ENCODE measurements around the gene LCP2.
A peak's percentile ranks its signal among the peaks of the same experiment; 100 is the strongest.
"Not testable (repeated sequence)": the region's sequence is repeated elsewhere in the genome, so short reads cannot be mapped to it uniquely, and the experiment has no call there.

Gene LCP2

GRCh38 chr5:170248931-170249227, 48.7 kb downstream of the LCP2 start:
- DNase-seq (ENCODE audit: low spot score); FAIRE-seq: not testable (repeated sequence)

GRCh38 chr5:170248172-170248930, 49.2 kb downstream of the LCP2 start:
- DNase-seq (ENCODE audit: low spot score) (no peak), FAIRE-seq (no peak)

GRCh38 chr5:170247363-170247762, 50.2 kb downstream of the LCP2 start:
- DNase-seq (ENCODE audit: low spot score) (no peak), FAIRE-seq (no peak)

GRCh38 chr5:170246126-170246870, 51.3 kb downstream of the LCP2 start:
- FAIRE-seq (no peak), DNase-seq (ENCODE audit: low spot score) (no peak)

- DNase-seq (ENCODE audit: low spot score); FAIRE-seq: not testable (repeated sequence)
Measured at GRCh38 chr5:170245436-170245835, 52.1 kb downstream of the LCP2 start.

- DNase-seq (ENCODE audit: low spot score), result no peak
- FAIRE-seq, result no peak
Measured at GRCh38 chr5:170238456-170239196, 59.0 kb downstream of the LCP2 start.

GRCh38 chr5:170235876-170236864, 61.4 kb downstream of the LCP2 start:
- no peak for DNase-seq (ENCODE audit: low spot score)
- no peak for FAIRE-seq

GRCh38 chr5:170233358-170233892, 64.2 kb downstream of the LCP2 start:
- DNase-seq (ENCODE audit: low spot score), result no peak
- no peak for FAIRE-seq

- no peak for FAIRE-seq
- no peak for DNase-seq (ENCODE audit: low spot score)
Measured at GRCh38 chr5:170232786-170233185, 64.8 kb downstream of the LCP2 start, which contains the start of gene C5orf58. C5orf58 (plus strand) TSS chr5:170232985; CDS start chr5:170234977, 1,992 bp downstream.

- FAIRE-seq, result no peak
- no peak for DNase-seq (ENCODE audit: low spot score)
Measured at GRCh38 chr5:170228762-170229435, 68.7 kb downstream of the LCP2 start.

- no peak for FAIRE-seq
- no peak for DNase-seq (ENCODE audit: low spot score)
Measured at GRCh38 chr5:170226661-170227060, 70.9 kb downstream of the LCP2 start.

GRCh38 chr5:170226129-170226615, 71.4 kb downstream of the LCP2 start:
- FAIRE-seq, result no peak
- no peak for DNase-seq (ENCODE audit: low spot score)

- DNase-seq (ENCODE audit: low spot score), result peak; percentile 32
- peak; percentile 50 for FAIRE-seq
Measured at GRCh38 chr5:170225326-170226128, 72.0 kb downstream of the LCP2 start.

GRCh38 chr5:170223906-170224305, 73.7 kb downstream of the LCP2 start:
- FAIRE-seq, result no peak
- DNase-seq (ENCODE audit: low spot score), result no peak

- FAIRE-seq, result no peak
- DNase-seq (ENCODE audit: low spot score), result no peak
Measured at GRCh38 chr5:170223360-170223759, 74.2 kb downstream of the LCP2 start.

- FAIRE-seq (no peak), DNase-seq (ENCODE audit: low spot score) (no peak)
Measured at GRCh38 chr5:170221327-170221741, 76.2 kb downstream of the LCP2 start.

GRCh38 chr5:170220191-170220590, 77.4 kb downstream of the LCP2 start:
- FAIRE-seq, result no peak
- no peak for DNase-seq (ENCODE audit: low spot score)

GRCh38 chr5:170219615-170220014, 78.0 kb downstream of the LCP2 start:
- DNase-seq (ENCODE audit: low spot score), result peak; percentile 87
- peak; percentile 93 for FAIRE-seq

- DNase-seq (ENCODE audit: low spot score), result no peak
- no peak for FAIRE-seq
Measured at GRCh38 chr5:170218726-170219125, 78.9 kb downstream of the LCP2 start.
